Vagina (tissue), 2 donors: ENCODE data around the gene CDKN1A. TPM values are rescaled to one million over a fixed set of nuclear protein-coding genes. Genes with fewer than 3 reads are reported as not detected.

Experiments
- DNase-seq, 2 donors: peaks; one replicate each; pipeline ENCODE4 v3.0.0-alpha.2; 2017; ENCODE audit errors: extremely low spot score in 2 of 2
- H3K27ac ChIP-seq: fragments of 200-600 bp; sonication (generic); one replicate; pipeline ENCODE4 v1.5.1; 2019
- H3K27me3 ChIP-seq: fragments of 200-600 bp; sonication (generic); one replicate; pipeline ENCODE4 v1.5.1; 2019
- H3K36me3 ChIP-seq, 2 donors: fragments of 200-600 bp; sonication (generic); one replicate each; pipeline ENCODE4 v1.5.1; 2017 to 2019
- H3K4me1 ChIP-seq: fragments of 200-600 bp; sonication (generic); one replicate; pipeline ENCODE4 v1.5.1; 2019
- H3K4me3 ChIP-seq, 2 donors: fragments of 200-600 bp; sonication (generic); 1 replicate in 1 of 2; 2 replicates in 1 of 2; pipeline ENCODE4 v1.5.1; 2016 to 2019
- H3K9me3 ChIP-seq: fragments of 200-600 bp; sonication (generic); one replicate; pipeline ENCODE4 v1.5.1; 2019
- CTCF ChIP-seq, 3 experiments: fragments of 450-650 bp in 2 of 3; fragments of 200-600 bp in 1 of 3; sonication (generic) in 1 of 3; IDR thresholded peaks; one replicate each; pipeline ENCODE4 v1.5.1; 2017 to 2019; ENCODE audit warnings: antibody characterized with exemption in 3 of 3, mild to moderate bottlenecking in 2 of 3, moderate library complexity in 2 of 3
- POLR2A ChIP-seq, 2 donors: fragments of 450-650 bp; IDR thresholded peaks; one replicate each; pipeline ENCODE4 v1.6.1; 2017; ENCODE audit warnings: antibody characterized with exemption in 2 of 2, mild to moderate bottlenecking in 2 of 2, moderate library complexity in 2 of 2
- POLR2AphosphoS5 ChIP-seq, 2 donors: sonication (generic); formaldehyde crosslinking; IDR thresholded peaks; one replicate each; pipeline ENCODE4 v1.9.0; 2017; ENCODE audit warnings: antibody characterized with exemption in 2 of 2, mild to moderate bottlenecking in 2 of 2, low read depth in 1 of 2; ENCODE audit not compliant: insufficient read depth in 1 of 2
- intact Hi-C: fragments of 100-400 bp; cut with DNase I; formaldehyde crosslinking; loops from one replicate; pipeline ENCODE4 v1.15.1; 2023
- total RNA-seq: library from RNA; depleted of rRNA; stranded (reverse); fragments of >200 nt; gene quantifications from one replicate; pipeline ENCODE4 v1.2.3, GENCODE V29; 2016

CDKN1A gene
- total RNA-seq, 1 donor from 2014 or later, result 169 TPM

- no peaks in the 10 kb centered on the region for H3K36me3 ChIP-seq
- TF ChIP-seq CTCF (IDR thresholded peaks at IDR 0.05) (no peak), POLR2A (IDR thresholded peaks at IDR 0.05) (no peak), POLR2AphosphoS5 (IDR thresholded peaks at IDR 0.05; ENCODE audit: insufficient read depth in 1 of 2, low read depth in 1 of 2) (no peak)
- H3K9me3 ChIP-seq, result no peaks in the 10 kb centered on the region
- no peak overlapping the region for H3K27ac ChIP-seq
- H3K4me1 ChIP-seq, result peaks cover 8% of the 10 kb centered on the region
- H3K4me3 ChIP-seq, result no peak overlapping the region
- DNase-seq, result no peak
- H3K27me3 ChIP-seq, result no peaks in the 10 kb centered on the region
- intact Hi-C loops, result no loop called here
Observed at GRCh38 chr6:36694616-36695015, 16.1 kb downstream of the CDKN1A start.

- H3K27ac ChIP-seq, result no peak overlapping the region
Observed at GRCh38 chr6:36695414-36695813, 16.9 kb downstream of the CDKN1A start.

GRCh38 chr6:36697481-36697903, 19.0 kb downstream of the CDKN1A start, which contains the start of gene RAB44:
Gene RAB44 (plus strand): TSS chr6:36697826. CDS start chr6:36704236, 6,410 bp downstream.
- H3K4me1 ChIP-seq, result peaks cover 6% of the 10 kb centered on the region
- H3K36me3 ChIP-seq, result no peaks in the 10 kb centered on the region
- H3K27me3 ChIP-seq, result no peaks in the 10 kb centered on the region
- no peak within 1 kb of the TSS for H3K4me3 ChIP-seq
- intact Hi-C loops, result no loop called here
- no peak for DNase-seq
- TF ChIP-seq POLR2AphosphoS5 (IDR thresholded peaks at IDR 0.05; ENCODE audit: insufficient read depth in 1 of 2, low read depth in 1 of 2) (no peak), CTCF (IDR thresholded peaks at IDR 0.05) (no peak), POLR2A (IDR thresholded peaks at IDR 0.05) (no peak)
- no peak within 1 kb of the TSS for H3K27ac ChIP-seq
- no peaks in the 10 kb centered on the region for H3K9me3 ChIP-seq

More at GRCh38 chr6:36695414-36695813, 16.9 kb downstream of the CDKN1A start:
- H3K9me3 ChIP-seq, result no peaks in the 10 kb centered on the region
- intact Hi-C loops, result no loop called here
- DNase-seq, result no peak
- H3K36me3 ChIP-seq, result no peaks in the 10 kb centered on the region
- no peaks in the 10 kb centered on the region for H3K27me3 ChIP-seq
- TF ChIP-seq POLR2AphosphoS5 (IDR thresholded peaks at IDR 0.05; ENCODE audit: insufficient read depth in 1 of 2, low read depth in 1 of 2) (no peak), POLR2A (IDR thresholded peaks at IDR 0.05) (no peak), CTCF (IDR thresholded peaks at IDR 0.05) (no peak)
- peaks cover 8% of the 10 kb centered on the region for H3K4me1 ChIP-seq
- H3K4me3 ChIP-seq, result no peak overlapping the region

GRCh38 chr6:36698196-36698595, 19.7 kb downstream of the CDKN1A start:
- H3K27ac ChIP-seq, result no peak overlapping the region
- TF ChIP-seq POLR2AphosphoS5 (IDR thresholded peaks at IDR 0.05; ENCODE audit: insufficient read depth in 1 of 2, low read depth in 1 of 2), result no peak
- TF ChIP-seq POLR2A (IDR thresholded peaks at IDR 0.05), result no peak
- TF ChIP-seq CTCF (IDR thresholded peaks at IDR 0.05), result no peak
- no peaks in the 10 kb centered on the region for H3K9me3 ChIP-seq
- no peak overlapping the region for H3K4me3 ChIP-seq
- intact Hi-C loops, result no loop called here
- no peak for DNase-seq
- no peaks in the 10 kb centered on the region for H3K4me1 ChIP-seq
- no peaks in the 10 kb centered on the region for H3K27me3 ChIP-seq
- no peaks in the 10 kb centered on the region for H3K36me3 ChIP-seq

GRCh38 chr6:36698871-36699271, 20.4 kb downstream of the CDKN1A start:
- Histone ChIP-seq H3K27me3 (no peaks in the 10 kb centered on the region), H3K4me3 (no peak overlapping the region), H3K9me3 (no peaks in the 10 kb centered on the region), H3K36me3 (no peaks in the 10 kb centered on the region), H3K27ac (no peak overlapping the region), H3K4me1 (no peaks in the 10 kb centered on the region)
- intact Hi-C loops, result no loop called here
- TF ChIP-seq CTCF (IDR thresholded peaks at IDR 0.05), result no peak
- no peak for DNase-seq
